Measurements from ENCODE around the gene NELFB.

Gene NELFB

DNA sequence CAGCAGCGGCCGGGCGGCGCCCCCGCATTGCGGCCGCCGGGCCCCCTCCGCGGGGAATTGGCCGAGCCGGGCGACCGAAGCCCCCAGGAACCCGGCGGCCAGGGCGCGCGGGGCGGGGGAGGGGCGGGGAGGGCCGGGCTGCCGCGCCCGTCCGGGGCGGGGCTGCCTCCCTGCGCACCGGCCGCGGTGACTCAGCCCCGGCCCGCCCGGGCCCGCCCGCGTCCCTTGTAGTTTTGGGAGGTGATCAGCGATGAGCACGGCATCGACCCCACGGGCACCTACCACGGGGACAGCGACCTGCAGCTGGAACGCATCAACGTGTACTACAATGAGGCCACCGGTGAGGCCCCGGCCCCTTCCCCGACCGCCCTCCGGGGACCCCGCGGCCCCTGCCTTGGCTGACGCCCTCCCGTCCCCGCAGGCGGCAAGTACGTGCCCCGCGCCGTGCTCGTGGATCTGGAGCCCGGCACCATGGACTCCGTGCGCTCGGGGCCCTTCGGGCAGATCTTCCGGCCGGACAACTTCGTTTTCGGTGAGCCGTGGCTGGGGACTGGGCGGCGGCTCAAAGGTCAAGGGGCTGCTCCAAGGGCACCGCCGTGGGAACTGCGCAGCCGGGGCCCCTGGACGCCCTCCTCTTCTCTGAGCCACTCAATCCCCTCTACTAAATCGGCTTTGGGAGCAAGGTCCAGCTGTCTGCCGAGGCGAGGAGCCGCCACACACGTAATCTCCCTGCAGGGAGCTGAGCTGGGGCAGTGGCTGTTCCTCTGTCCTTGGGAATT, 13.4 kb upstream of the NELFB start:
- TF ChIP-seq RAD21 (IDR thresholded peaks at IDR 0.05; ENCODE audit: low read depth) (no peak), EGR1 (IDR thresholded peaks at IDR 0.05) (no peak), TAF1 (IDR thresholded peaks at IDR 0.05; ENCODE audit: low read depth) (no peak), CEBPB (IDR thresholded peaks at IDR 0.05) (no peak), TCF12 (IDR thresholded peaks at IDR 0.05; ENCODE audit: low read depth) (no peak), CREB1 (IDR thresholded peaks at IDR 0.05; ENCODE audit: low read depth) (no peak), ZBTB7A (IDR thresholded peaks at IDR 0.05; ENCODE audit: low read depth) (no peak), EP300 (IDR thresholded peaks at IDR 0.05; ENCODE audit: borderline replicate concordance) (no peak), YY1 (IDR thresholded peaks at IDR 0.05; ENCODE audit: low read depth) (no peak), TEAD4 (IDR thresholded peaks at IDR 0.05) (no peak), NFIC (IDR thresholded peaks at IDR 0.05) (no peak), FOXM1 (IDR thresholded peaks at IDR 0.05; ENCODE audit: borderline replicate concordance, low read depth) (no peak)
- TF ChIP-seq, protein P1, sequence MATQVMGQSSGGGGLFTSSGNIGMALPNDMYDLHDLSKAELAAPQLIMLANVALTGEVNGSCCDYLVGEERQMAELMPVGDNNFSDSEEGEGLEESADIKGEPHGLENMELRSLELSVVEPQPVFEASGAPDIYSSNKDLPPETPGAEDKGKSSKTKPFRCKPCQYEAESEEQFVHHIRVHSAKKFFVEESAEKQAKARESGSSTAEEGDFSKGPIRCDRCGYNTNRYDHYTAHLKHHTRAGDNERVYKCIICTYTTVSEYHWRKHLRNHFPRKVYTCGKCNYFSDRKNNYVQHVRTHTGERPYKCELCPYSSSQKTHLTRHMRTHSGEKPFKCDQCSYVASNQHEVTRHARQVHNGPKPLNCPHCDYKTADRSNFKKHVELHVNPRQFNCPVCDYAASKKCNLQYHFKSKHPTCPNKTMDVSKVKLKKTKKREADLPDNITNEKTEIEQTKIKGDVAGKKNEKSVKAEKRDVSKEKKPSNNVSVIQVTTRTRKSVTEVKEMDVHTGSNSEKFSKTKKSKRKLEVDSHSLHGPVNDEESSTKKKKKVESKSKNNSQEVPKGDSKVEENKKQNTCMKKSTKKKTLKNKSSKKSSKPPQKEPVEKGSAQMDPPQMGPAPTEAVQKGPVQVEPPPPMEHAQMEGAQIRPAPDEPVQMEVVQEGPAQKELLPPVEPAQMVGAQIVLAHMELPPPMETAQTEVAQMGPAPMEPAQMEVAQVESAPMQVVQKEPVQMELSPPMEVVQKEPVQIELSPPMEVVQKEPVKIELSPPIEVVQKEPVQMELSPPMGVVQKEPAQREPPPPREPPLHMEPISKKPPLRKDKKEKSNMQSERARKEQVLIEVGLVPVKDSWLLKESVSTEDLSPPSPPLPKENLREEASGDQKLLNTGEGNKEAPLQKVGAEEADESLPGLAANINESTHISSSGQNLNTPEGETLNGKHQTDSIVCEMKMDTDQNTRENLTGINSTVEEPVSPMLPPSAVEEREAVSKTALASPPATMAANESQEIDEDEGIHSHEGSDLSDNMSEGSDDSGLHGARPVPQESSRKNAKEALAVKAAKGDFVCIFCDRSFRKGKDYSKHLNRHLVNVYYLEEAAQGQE (IDR thresholded peaks at IDR 0.05; ENCODE audit: low read depth), result no peak
- TF ChIP-seq, protein P2, sequence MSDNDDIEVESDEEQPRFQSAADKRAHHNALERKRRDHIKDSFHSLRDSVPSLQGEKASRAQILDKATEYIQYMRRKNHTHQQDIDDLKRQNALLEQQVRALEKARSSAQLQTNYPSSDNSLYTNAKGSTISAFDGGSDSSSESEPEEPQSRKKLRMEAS (IDR thresholded peaks at IDR 0.05), result no peak
- TF ChIP-seq, protein P3, sequence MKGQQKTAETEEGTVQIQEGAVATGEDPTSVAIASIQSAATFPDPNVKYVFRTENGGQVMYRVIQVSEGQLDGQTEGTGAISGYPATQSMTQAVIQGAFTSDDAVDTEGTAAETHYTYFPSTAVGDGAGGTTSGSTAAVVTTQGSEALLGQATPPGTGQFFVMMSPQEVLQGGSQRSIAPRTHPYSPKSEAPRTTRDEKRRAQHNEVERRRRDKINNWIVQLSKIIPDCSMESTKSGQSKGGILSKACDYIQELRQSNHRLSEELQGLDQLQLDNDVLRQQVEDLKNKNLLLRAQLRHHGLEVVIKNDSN (IDR thresholded peaks at IDR 0.05), result no peak

DNA sequence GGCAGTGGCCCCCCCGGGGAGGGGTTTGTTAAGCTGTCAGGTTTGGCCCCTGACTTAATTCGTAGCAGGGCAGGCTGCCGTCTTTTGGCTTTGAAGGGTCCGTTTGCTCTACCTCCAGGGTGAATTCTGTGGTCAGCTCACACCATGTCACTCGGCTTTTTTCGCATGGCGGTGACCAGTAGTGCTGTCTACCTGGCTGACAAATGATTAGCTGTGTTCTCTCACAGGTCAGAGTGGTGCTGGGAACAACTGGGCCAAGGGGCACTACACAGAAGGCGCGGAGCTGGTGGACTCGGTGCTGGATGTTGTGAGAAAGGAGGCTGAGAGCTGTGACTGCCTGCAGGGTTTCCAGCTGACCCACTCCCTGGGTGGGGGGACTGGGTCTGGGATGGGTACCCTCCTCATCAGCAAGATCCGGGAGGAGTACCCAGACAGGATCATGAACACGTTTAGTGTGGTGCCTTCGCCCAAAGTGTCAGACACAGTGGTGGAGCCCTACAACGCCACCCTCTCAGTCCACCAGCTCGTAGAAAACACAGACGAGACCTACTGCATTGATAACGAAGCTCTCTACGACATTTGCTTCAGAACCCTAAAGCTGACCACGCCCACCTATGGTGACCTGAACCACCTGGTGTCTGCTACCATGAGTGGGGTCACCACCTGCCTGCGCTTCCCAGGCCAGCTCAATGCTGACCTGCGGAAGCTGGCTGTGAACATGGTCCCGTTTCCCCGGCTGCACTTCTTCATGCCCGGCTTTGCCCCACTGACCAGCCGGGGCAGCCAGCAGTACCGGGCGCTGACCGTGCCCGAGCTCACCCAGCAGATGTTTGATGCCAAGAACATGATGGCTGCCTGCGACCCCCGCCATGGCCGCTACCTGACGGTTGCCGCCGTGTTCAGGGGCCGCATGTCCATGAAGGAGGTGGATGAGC, 12.6 kb upstream of the NELFB start:
- TF ChIP-seq TEAD4 (IDR thresholded peaks at IDR 0.05), result no peak
- TF ChIP-seq, protein P1 (IDR thresholded peaks at IDR 0.05; ENCODE audit: low read depth), result no peak
- TF ChIP-seq FOXM1 (IDR thresholded peaks at IDR 0.05; ENCODE audit: borderline replicate concordance, low read depth), result no peak
- TF ChIP-seq CREB1 (IDR thresholded peaks at IDR 0.05; ENCODE audit: low read depth), result no peak
- no peak for TF ChIP-seq EGR1 (IDR thresholded peaks at IDR 0.05)
- no peak for TF ChIP-seq NFIC (IDR thresholded peaks at IDR 0.05)
- no peak for TF ChIP-seq ZBTB7A (IDR thresholded peaks at IDR 0.05; ENCODE audit: low read depth)
- TF ChIP-seq EP300 (IDR thresholded peaks at IDR 0.05; ENCODE audit: borderline replicate concordance), result no peak
- no peak for TF ChIP-seq CEBPB (IDR thresholded peaks at IDR 0.05)
- no peak for TF ChIP-seq YY1 (IDR thresholded peaks at IDR 0.05; ENCODE audit: low read depth)

DNA sequence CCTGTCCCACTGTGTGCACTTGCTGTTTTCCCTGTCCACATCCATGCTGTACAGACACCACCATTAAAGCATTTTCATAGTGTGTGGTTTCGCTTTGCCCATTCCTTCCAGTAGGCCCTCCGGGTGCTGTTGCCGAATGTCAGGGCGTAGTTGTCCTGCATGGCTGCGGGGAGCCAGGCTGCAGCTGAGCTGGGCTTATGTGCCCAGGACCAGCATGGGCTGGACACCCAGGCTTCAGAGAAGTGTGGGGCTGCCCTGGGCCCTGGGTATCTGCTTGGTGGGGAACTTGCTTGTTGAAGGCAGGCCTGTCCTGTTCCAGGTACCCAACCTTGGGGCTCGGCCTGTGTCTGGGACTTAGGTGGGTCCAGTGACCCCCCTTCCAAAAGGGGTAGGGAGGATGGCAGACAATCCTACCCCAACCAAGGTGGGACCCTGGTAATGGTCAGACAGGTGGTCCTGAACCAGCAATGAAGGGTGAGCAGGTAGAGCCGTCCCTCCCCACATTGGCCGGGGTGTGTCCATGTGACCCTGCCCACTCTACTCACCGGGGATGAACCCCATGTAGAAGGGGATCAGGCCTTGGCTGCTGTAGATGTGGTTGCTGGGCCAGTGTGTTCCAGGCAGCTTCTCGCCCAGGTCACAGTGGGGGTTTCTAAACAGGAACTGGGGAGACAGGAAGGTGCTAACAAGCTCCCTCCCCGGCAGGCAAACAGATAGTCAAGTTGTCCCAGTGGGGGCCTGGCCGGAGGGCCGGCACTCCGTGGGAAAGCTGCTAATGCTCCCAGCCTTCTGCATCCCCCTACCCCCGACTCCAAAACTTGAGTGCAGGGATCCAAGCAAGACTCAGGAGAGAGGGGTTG, 11.3 kb upstream of the NELFB start:
- TF ChIP-seq, protein P2 (IDR thresholded peaks at IDR 0.05), result no peak
- TF ChIP-seq YY1 (IDR thresholded peaks at IDR 0.05; ENCODE audit: low read depth) (peak; percentile 27; the same call in 1 of the 2 replicates), TCF12 (IDR thresholded peaks at IDR 0.05; ENCODE audit: low read depth) (0 out of 2 replicates have a peak, but pooled peaks have one; percentile 14), EP300 (IDR thresholded peaks at IDR 0.05; ENCODE audit: borderline replicate concordance) (0 out of 2 replicates have a peak, but pooled peaks have one; percentile 6)

DNA sequence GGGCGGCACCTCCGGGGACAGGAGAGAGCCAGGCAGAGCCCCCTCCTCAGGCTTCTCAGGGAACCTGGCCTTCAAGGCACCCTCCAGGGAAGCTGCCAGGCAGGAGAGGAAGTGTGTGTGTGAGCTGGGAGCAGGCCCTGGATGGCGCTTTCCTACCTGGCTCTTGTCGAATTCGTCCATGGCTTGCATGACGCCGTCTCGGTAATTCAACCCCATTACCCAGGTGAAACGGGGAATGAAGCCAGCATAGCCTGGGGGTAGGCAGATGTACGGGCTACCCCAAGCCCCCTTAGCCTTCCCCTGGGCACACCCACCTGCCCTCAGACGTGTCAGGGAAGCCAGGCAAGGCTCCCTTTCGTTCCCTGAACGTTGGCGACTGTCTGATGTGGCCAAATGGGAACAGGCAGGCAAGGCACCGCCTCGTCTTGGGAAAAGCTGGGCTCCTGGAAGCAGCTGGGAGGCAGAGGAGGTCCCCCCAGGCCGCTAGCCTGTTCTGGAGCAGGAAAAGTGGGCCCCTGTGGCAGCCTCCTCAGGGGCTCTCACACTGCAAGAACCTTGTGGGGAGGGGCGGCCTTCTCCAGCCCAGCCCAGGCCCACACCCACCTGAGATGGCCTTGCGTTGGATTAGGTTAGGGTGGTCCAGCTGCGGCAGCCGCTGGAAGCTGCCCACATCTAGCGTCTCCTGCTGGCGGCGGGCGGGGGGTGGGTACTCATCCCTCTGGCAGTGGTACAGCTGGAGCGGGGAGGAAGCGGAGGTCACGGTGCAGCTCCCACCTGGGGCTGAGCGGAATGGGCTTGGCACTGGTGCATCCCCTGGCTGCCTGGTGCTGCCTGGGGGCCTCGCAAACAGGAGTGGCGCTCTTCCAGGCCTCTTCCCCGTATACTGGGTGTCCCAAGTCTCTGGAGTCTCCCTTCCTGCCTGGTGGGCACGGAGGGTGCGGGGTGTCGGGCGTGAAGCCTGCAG, 10.4 kb upstream of the NELFB start:
- no peak for TF ChIP-seq CEBPB (IDR thresholded peaks at IDR 0.05)
- no peak for TF ChIP-seq TEAD4 (IDR thresholded peaks at IDR 0.05)
- no peak for TF ChIP-seq FOXM1 (IDR thresholded peaks at IDR 0.05; ENCODE audit: borderline replicate concordance, low read depth)
- no peak for TF ChIP-seq CREB1 (IDR thresholded peaks at IDR 0.05; ENCODE audit: low read depth)
- no peak for TF ChIP-seq YY1 (IDR thresholded peaks at IDR 0.05; ENCODE audit: low read depth)
- TF ChIP-seq, protein P3 (IDR thresholded peaks at IDR 0.05), result no peak
- TF ChIP-seq EGR1 (IDR thresholded peaks at IDR 0.05), result no peak
- TF ChIP-seq TCF12 (IDR thresholded peaks at IDR 0.05; ENCODE audit: low read depth), result no peak
- TF ChIP-seq RAD21 (IDR thresholded peaks at IDR 0.05; ENCODE audit: low read depth), result no peak
- TF ChIP-seq EP300 (IDR thresholded peaks at IDR 0.05; ENCODE audit: borderline replicate concordance), result no peak
- TF ChIP-seq TAF1 (IDR thresholded peaks at IDR 0.05; ENCODE audit: low read depth), result no peak
- TF ChIP-seq, protein P2 (IDR thresholded peaks at IDR 0.05), result no peak
- TF ChIP-seq ZBTB7A (IDR thresholded peaks at IDR 0.05; ENCODE audit: low read depth), result no peak
- TF ChIP-seq, protein P1 (IDR thresholded peaks at IDR 0.05; ENCODE audit: low read depth), result no peak
- no peak for TF ChIP-seq NFIC (IDR thresholded peaks at IDR 0.05)
